ENCODE results near the gene HLCS. TPM values are rescaled to one million over a fixed set of nuclear protein-coding genes. Genes with fewer than 3 reads are reported as not detected.

HLCS gene
- total RNA-seq, 1 donor, result 10.2 TPM

DNA sequence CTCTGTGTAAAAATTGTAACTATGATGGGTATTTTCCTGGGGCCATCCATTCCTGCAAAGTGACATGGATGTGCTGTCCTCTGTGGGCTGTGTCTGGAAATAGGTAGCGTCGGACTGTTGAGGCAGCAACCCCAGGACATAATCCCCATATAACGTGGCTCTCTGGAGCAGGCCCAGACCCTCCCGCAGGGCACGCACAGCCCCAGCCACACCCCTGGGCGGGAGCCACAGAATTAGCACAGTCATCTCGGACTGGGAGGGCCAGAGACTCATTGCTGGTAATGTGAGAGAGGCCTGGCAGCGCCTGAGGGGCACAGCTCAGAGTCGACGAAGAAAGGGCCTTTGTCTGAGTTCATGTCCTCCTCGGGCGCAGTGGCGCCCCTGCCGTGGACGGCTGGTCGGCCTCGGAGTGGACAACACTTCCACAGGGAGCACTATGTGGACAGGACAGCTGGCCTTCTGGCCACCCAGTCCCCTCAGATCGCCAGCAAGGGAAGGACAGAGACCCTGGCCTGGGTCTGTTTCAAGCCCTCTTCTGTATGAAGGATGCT is 247.4 kb downstream of the HLCS start:
- Histone ChIP-seq H3K4me3 (ENCODE audit: low read length) (no peak overlapping the region), H3K27me3 (ENCODE audit: insufficient read depth, low read length) (peaks cover 35% of the 10 kb centered on the region), H3K9me3 (ENCODE audit: low read depth, low read length) (no peaks in the 10 kb centered on the region), H3K4me1 (ENCODE audit: insufficient read depth, low read length) (no peaks in the 10 kb centered on the region)

DNA sequence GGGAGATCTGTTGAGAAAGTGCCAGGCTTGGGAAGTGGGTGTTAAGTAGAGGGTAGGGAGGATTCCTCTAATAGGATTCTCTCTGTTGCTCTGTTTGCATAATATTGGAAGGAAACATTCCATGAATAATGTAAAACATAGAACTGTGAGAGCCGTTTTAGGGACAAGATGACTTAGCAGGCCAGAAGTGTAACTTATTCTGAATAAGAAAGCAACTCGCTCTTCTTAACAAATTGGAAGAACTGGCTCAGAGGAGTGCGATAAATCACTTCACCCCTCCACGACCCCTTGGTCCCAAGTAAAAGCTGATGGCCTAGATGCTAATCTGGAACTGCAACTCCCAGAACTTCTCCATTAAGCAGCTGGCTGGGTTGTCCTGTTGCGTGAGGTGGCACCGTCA is 248.5 kb downstream of the HLCS start:
- H3K9me3 ChIP-seq (ENCODE audit: low read depth, low read length), result no peaks in the 10 kb centered on the region
- H3K4me1 ChIP-seq (ENCODE audit: insufficient read depth, low read length), result no peaks in the 10 kb centered on the region
- no peak overlapping the region for H3K4me3 ChIP-seq (ENCODE audit: low read length)
- peaks cover 46% of the 10 kb centered on the region for H3K27me3 ChIP-seq (ENCODE audit: insufficient read depth, low read length)

DNA sequence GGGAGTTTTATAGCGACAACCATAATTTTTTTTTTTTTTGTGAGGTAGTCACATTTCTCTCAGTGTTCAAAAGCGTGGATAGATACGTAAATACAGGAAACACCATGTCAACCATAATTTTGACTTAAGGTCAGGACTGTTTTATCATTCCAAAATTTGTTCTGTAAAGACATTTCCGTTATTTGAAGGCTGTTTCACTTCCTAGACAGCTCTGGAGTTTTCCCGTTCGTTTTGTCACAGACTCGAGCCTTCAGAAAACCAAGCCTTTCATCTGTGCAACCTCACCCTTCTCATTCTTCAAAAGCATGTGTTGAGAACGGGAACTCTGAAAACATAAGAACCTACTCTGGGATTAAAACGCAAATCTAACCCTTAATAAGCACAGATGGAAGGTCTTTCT is 249.6 kb downstream of the HLCS start:
- Histone ChIP-seq H3K9me3 (ENCODE audit: low read depth, low read length) (no peaks in the 10 kb centered on the region), H3K27me3 (ENCODE audit: insufficient read depth, low read length) (peaks cover 57% of the 10 kb centered on the region), H3K4me3 (ENCODE audit: low read length) (no peak overlapping the region), H3K4me1 (ENCODE audit: insufficient read depth, low read length) (no peaks in the 10 kb centered on the region)

DNA sequence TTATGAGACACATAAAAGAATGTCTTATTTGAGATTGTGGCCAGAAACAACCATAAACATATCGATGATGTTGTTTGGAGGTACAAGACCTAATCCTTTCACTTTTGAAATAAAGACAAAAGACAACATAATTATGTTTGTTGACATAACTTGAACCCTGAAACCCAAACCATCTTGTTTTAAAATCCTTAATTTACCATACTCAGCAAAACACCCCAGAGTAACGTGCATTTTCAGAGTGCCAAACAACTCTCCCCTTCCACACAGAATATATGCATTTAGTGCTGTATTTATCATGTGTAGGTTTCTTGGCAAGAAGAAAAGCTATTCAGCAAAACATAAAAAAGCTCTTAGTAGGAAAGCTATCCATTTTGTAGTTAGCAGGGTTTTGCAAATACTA is 250.1 kb downstream of the HLCS start:
- H3K27me3 ChIP-seq (ENCODE audit: insufficient read depth, low read length), result peaks cover 61% of the 10 kb centered on the region
- H3K9me3 ChIP-seq (ENCODE audit: low read depth, low read length), result no peaks in the 10 kb centered on the region
- no peaks in the 10 kb centered on the region for H3K4me1 ChIP-seq (ENCODE audit: insufficient read depth, low read length)
- H3K4me3 ChIP-seq (ENCODE audit: low read length), result no peak overlapping the region

DNA sequence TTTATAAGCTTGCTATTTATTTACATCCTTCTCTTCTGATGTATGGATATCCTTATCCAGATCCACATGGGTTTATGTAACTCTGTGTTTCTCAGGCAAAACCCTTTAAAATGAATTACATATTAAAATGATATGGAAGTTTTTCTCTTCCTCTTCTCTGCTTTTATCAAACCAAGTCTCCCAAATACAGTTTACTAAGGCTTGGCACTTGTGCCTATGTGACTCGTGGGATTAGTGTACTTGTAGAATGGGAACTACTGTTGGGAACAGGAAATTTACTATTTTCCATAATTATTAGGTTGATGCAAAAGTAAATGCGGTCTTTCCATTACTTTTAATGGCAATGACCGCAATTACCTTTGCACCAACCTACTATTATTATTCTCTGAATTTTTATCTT is 252.7 kb downstream of the HLCS start:
- Histone ChIP-seq H3K4me1 (ENCODE audit: insufficient read depth, low read length) (no peaks in the 10 kb centered on the region), H3K27me3 (ENCODE audit: insufficient read depth, low read length) (peaks cover 88% of the 10 kb centered on the region), H3K9me3 (ENCODE audit: low read depth, low read length) (no peaks in the 10 kb centered on the region), H3K4me3 (ENCODE audit: low read length) (no peak overlapping the region)

DNA sequence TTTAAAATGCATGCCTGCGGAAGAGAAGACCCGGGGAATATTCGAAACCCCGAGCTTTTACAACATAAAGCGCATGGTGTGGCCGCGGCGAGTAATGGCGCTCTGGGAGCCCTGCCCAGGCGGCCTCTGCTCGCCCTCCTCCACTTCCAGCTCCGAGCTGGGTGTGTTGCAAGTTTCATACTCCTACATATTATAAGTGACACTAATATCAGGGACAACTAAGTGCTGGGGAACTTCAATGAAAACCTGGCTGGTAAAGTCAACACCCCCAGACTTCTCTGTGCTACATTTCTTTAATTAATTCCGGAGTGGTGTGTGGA is 255.8 kb downstream of the HLCS start:
- Histone ChIP-seq H3K9me3 (ENCODE audit: low read depth, low read length) (no peaks in the 10 kb centered on the region), H3K4me3 (ENCODE audit: low read length) (no peak overlapping the region), H3K4me1 (ENCODE audit: insufficient read depth, low read length) (peaks cover 13% of the 10 kb centered on the region), H3K27me3 (ENCODE audit: insufficient read depth, low read length) (peaks cover 94% of the 10 kb centered on the region)

DNA sequence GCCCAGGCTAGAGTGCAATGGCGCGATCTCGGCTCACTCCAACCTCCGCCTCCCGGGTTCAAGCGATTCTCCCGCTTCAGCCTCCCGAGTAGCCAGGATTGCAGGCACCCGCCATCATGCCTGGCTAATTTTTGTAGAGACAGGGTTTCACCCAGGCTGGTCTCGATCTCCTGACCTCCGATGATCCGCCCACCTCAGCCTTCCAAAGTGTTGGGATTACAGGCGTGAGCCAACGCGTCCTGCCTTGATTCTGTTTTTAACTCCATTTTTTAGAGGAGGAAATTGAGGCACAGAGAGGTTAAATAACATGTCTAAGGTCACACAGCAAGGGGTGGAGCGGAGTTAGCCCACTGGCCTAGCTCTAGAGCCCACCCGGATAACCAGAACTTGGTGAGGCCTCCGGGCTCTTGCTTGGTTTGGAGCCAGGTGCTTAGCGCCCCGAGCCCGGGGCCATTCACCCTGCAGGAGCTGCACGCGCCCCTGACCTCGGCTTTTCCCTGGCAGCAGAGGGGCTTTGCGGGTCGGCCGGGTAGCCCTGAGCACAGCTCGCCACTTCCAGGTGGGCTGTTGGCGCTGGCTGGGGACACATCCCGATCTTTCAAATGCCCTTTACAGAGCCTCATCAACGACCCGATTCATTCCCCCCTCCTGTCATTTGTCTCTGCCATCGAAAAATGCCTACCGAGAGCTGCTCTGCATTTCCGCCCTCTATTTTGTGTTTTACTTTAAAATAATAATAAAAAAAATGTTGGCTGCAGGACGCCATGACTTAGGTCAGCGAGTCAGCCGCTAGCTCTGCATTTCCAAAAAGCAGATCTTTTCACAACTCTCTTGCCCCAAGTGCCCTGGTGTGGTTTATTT is 256.4 kb downstream of the HLCS start:
- H3K4me1 ChIP-seq (ENCODE audit: insufficient read depth, low read length), result peaks cover 14% of the 10 kb centered on the region
- H3K4me3 ChIP-seq (ENCODE audit: low read length), result no peak overlapping the region
- H3K9me3 ChIP-seq (ENCODE audit: low read depth, low read length), result no peaks in the 10 kb centered on the region
- peaks cover 94% of the 10 kb centered on the region for H3K27me3 ChIP-seq (ENCODE audit: insufficient read depth, low read length)

DNA sequence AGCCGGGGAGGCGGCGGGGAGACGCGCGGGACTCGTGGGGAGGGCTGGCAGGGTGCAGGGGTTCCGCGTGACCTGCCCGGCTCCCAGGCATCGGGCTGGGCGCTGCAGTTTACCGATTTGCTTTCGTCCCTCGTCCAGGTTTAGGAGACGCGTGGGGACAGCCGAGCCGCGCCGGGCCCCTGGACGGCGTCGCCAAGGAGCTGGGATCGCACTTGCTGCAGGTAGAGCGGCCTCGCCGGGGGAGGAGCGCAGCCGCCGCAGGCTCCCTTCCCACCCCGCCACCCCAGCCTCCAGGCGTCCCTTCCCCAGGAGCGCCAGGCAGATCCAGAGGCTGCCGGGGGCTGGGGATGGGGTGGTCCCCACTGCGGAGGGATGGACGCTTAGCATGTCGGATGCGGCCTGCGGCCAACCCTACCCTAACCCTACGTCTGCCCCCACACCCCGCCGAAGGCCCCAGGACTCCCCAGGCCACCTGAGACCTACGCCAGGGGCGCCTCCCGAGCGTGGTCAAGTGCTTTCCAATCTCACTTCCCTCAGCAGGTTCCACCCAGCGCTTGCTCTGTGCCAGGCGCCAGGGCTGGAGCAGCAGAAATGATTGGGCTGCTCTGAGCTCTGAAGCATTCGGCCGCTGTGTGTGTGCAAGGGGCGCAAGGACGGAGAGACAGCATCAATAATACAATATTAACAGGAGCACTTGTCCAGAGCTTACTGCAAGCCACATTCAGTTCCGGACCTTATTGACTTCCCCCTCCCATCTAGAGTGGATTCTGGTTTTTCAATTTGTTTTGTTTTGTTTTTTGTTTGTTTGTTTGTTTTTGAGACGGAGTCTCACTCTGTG is 257.2 kb downstream of the HLCS start:
- Histone ChIP-seq H3K27me3 (ENCODE audit: insufficient read depth, low read length) (peaks cover 94% of the 10 kb centered on the region), H3K4me1 (ENCODE audit: insufficient read depth, low read length) (peaks cover 14% of the 10 kb centered on the region), H3K9me3 (ENCODE audit: low read depth, low read length) (no peaks in the 10 kb centered on the region), H3K4me3 (ENCODE audit: low read length) (no peak overlapping the region)

DNA sequence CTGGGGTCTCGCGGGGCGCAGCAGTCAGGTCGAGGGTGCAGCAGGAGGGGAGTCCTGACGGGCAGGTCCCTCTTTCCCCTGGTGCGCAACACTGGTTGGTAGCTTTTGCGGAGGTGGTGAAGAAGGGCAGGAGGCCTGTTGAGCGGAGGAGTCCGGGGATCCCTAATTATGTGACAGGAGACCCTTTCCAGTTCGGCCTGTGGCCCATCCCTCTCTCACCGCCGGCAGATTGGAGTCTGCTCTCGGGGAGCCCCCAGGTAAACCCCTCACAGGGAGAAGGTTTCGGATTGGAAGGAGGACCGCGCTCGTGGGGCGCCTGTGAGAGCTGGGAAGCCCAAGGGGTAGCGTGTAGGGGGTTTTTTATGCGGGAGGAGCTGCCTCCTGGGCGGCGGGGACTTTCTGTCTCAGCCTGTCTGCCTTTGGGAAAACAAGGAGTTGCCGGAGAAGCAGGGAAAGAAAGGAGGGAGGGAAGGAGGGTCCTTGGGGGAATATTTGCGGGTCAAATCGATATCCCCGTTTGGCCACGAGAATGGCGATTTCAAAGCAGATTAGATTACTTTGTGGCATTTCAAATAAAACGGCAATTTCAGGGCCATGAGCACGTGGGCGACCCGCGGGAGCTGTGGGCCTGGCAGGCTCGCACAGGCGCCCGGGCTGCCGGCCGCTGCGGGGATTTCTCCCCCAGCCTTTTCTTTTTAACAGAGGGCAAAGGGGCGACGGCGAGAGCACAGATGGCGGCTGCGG is 258.0 kb downstream of the HLCS start:
- Histone ChIP-seq H3K9me3 (ENCODE audit: low read depth, low read length) (no peaks in the 10 kb centered on the region), H3K4me3 (ENCODE audit: low read length) (no peak overlapping the region), H3K4me1 (ENCODE audit: insufficient read depth, low read length) (peaks cover 14% of the 10 kb centered on the region), H3K27me3 (ENCODE audit: insufficient read depth, low read length) (peaks cover 94% of the 10 kb centered on the region)

DNA sequence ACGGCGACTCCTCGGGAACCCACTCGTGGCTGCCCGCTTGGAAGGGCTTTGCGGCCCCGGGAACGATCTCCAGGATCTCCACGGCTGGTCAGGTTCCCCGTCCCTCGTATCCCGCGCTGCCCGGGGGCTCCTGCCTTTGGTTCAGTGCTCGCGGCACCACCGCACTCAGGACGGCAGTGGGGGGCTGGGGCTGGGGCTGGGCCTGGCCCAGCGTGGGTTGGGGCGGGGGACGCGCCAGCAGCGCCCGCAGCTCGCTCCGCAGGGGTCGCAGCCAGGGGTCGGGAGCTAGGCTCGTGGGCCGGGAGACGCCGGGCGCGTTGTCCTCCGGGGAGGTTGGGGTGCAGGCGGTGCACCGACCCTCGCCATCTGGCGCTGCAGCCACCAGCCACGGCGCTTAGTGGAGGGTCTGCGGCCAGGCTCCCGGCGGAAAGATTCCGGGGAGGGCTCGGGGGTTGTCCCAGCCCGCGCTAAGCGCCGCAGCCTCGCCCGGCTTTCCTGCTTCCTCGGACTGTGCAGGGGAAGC is 258.6 kb downstream of the HLCS start:
- Histone ChIP-seq H3K9me3 (ENCODE audit: low read depth, low read length) (no peaks in the 10 kb centered on the region), H3K4me3 (ENCODE audit: low read length) (no peak overlapping the region), H3K27me3 (ENCODE audit: insufficient read depth, low read length) (peaks cover 94% of the 10 kb centered on the region), H3K4me1 (ENCODE audit: insufficient read depth, low read length) (peaks cover 14% of the 10 kb centered on the region)

DNA sequence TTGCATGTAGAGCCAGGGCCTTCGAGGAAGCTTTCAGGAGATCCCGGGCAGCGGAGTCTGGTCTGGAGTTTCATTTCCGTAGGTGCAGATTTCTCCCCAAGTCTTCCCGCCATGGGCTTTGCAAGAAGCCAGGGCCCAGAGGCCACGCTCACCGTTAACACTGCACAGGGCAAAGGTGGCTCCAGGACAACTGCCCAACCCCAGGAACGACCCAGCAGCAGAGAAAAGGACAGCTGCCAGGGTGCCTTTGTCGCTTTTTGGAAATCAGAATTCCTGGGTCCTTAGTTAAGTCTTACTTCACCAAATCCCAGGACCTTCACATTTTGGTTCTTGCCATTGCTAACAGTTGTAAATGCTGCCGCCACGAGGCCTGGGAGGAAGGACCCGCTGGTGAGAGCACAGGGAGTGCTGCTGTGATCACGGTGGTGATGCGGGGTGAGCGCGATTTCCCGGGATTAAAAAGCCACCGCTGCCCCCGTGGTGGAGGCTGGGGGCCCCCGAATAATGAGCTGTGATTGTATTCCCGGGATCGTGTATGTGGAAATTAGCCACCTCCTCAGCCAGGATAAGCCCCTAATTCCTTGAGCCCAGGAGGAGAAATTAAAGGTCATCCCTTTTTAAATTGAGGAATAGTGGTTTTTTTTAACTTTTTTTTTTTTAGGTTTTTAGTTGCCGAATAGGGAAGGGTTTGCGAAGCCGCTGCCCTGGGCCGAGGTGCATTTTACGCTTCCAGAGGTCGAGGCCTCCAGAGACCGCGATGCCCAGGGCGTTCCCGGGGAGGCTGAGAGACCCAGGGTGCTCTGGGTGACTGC is 259.3 kb downstream of the HLCS start:
- peaks cover 94% of the 10 kb centered on the region for H3K27me3 ChIP-seq (ENCODE audit: insufficient read depth, low read length)
- H3K4me1 ChIP-seq (ENCODE audit: insufficient read depth, low read length), result peaks cover 14% of the 10 kb centered on the region
- no peak overlapping the region for H3K4me3 ChIP-seq (ENCODE audit: low read length)
- H3K9me3 ChIP-seq (ENCODE audit: low read depth, low read length), result no peaks in the 10 kb centered on the region

DNA sequence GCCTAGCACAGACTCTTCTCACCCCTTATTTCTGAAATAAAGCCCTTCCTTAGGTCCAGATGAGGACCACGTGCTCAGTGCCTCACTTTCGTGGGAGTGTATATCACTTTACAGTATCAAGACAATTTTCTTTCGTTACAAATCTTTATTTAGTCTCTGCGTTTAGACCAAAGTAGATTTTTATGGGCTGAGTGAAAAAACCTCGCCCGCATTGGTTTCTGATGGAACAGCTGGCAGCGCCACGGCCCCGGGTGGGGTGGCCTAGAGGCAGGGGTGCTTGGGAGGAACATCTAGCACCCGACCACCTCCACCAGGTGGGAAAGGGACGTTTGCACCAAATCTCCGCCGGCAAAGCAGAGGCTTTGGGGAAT is 260.0 kb downstream of the HLCS start:
- Histone ChIP-seq H3K9me3 (ENCODE audit: low read depth, low read length) (no peaks in the 10 kb centered on the region), H3K4me1 (ENCODE audit: insufficient read depth, low read length) (peaks cover 14% of the 10 kb centered on the region), H3K27me3 (ENCODE audit: insufficient read depth, low read length) (peaks cover 94% of the 10 kb centered on the region), H3K4me3 (ENCODE audit: low read length) (no peak overlapping the region)

DNA sequence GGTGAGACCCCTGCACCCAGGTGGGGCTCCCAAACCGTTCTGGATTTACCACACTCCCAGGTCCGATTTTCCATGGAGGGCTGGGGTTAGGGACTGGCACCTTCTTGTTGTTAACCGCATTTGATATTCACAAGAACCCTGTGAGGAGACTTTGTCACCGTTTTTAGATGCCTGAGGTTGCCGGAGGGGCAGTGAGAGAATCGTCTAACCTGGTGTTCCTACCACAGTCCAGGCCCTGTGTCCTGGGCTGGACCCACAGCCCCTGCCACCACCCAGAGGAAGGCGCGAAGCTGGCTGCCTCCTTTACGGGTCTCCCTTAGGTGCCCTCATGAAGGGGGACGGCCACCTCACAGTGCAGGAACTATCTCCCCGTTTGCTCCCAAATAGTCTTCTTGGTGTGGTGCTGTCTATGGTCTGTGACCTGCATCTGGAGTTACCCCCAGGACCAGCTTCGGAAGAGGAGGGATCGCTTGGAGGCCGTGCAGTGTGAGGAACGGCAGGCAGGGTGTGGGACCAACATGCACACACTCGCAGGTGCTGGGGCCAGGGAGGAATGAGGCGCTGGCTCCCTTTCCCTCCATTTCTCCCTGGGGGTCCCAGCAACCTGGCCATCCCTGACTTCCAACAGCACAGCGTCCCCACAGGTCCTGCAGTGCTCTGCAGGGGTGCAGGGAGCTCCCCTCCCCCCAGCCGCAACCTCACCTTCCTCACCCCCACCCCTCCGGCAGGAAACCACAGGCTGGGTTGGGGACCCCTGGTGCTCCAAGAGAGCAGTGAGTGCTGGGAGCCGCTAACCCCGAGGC is 260.6 kb downstream of the HLCS start:
- no peaks in the 10 kb centered on the region for H3K9me3 ChIP-seq (ENCODE audit: low read depth, low read length)
- H3K4me3 ChIP-seq (ENCODE audit: low read length), result no peak overlapping the region
- peaks cover 94% of the 10 kb centered on the region for H3K27me3 ChIP-seq (ENCODE audit: insufficient read depth, low read length)
- H3K4me1 ChIP-seq (ENCODE audit: insufficient read depth, low read length), result peaks cover 14% of the 10 kb centered on the region
